ENCODE results near the gene PITPNM3. TPM values are rescaled to one million over a fixed set of nuclear protein-coding genes. Genes with fewer than 3 reads are reported as not detected.

PITPNM3 gene
- total RNA-seq, 4 donors from 2014 or later = 23.3 to 87.7 (median 47.8) TPM

DNA sequence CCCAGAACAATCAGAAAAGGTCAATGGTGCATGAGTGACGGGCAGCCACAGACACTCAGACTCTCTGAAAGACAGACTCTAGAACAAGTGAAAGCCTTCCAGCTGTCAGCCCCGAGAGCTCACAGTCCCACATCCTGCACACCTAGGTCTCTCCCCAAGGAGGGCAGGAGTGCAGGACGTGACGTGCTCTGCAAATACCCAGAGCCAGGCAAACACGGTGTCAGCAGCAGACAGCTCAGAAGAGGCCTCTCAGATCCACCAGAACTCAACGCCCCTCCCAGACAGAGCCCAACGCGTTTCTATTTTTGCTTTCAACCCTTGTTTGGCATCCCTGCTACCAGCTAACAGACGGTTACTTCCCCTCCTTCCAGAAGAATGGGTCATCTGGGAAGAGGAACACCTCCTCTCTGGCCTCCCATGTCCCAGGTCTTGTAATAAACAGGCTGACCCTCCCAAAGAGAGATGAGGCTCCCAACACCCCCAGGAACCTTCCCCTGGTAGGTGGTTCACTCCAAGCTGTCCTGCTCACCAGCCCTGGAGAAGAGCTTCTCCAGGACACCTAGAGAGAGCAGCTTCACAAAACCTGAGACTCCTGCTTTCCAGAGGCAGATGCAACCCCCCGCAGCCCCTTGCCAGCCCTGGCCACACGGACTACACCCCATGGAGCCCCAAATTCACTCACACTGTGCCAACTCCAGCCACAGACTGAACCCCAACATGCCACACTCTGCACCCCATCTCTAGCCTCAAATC is 7.6 kb downstream of the PITPNM3 start:
- Histone ChIP-seq H3K4me3 (no peak overlapping the region), H3K27ac (peak overlapping the region; percentile 80 to 94 (median 90)), H3K36me3 (no peaks in the 10 kb centered on the region), H3K9me3 (no peaks in the 10 kb centered on the region), H3K4me1 (peaks cover 3 to 97% (median 25%) of the 10 kb centered on the region in 3 donors), H3K27me3 (peaks cover 4% of the 10 kb centered on the region)
- ATAC-seq = peak; percentile 87
- 4 to 38% methylated on average over 2 to 4 of the region's 11 CpGs for WGBS, 2 donors (ENCODE audit: low coverage in 1 of 2)
- TF ChIP-seq EP300 (IDR thresholded peaks at IDR 0.05) = peak; percentile 16
- TF ChIP-seq POLR2A (IDR thresholded peaks at IDR 0.05) = no peak
- TF ChIP-seq POLR2AphosphoS5 (IDR thresholded peaks at IDR 0.05) = peak; percentile 8
- TF ChIP-seq, protein P1, sequence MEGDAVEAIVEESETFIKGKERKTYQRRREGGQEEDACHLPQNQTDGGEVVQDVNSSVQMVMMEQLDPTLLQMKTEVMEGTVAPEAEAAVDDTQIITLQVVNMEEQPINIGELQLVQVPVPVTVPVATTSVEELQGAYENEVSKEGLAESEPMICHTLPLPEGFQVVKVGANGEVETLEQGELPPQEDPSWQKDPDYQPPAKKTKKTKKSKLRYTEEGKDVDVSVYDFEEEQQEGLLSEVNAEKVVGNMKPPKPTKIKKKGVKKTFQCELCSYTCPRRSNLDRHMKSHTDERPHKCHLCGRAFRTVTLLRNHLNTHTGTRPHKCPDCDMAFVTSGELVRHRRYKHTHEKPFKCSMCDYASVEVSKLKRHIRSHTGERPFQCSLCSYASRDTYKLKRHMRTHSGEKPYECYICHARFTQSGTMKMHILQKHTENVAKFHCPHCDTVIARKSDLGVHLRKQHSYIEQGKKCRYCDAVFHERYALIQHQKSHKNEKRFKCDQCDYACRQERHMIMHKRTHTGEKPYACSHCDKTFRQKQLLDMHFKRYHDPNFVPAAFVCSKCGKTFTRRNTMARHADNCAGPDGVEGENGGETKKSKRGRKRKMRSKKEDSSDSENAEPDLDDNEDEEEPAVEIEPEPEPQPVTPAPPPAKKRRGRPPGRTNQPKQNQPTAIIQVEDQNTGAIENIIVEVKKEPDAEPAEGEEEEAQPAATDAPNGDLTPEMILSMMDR (IDR thresholded peaks at IDR 0.05) = no peak

- peaks cover 3 to 92% (median 22%) of the 10 kb centered on the region in 3 donors for H3K4me1 ChIP-seq
- WGBS, 2 donors (ENCODE audit: low coverage in 1 of 2) = 20 to 60% methylated on average over 2 to 5 of the region's 5 CpGs
- ATAC-seq = no peak
These were observed 8.3 kb downstream of the PITPNM3 start for GRCh38 chr17:6548034-6548433.

DNA sequence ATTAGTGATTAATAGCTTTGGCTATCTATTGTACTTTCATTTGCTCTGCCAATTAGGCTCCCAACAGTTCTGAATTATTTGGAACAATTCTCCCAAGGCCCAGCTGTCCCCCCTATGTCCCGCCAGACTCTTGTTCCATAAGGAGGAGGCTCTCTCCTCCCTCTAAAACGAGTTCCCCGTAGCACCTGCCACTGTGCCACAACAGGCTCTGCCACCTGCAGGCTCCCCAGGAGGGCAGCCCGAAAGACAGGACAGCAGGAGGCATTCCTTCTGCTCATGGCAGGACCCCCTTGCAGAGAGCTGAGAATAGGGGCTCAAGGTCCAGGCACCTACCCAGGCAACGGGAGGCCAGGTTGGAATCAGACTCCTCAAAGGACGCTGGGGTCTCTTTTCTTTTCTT is 9.0 kb downstream of the PITPNM3 start:
- 88 to 90% methylated on average over 2 to 5 of the region's 6 CpGs for WGBS, 2 donors (ENCODE audit: low coverage in 1 of 2)

More at GRCh38 chr17:6548034-6548433, 8.3 kb downstream of the PITPNM3 start:
- H3K9me3 ChIP-seq = no peaks in the 10 kb centered on the region
- TF ChIP-seq, protein P1 (IDR thresholded peaks at IDR 0.05) = no peak
- no peak for TF ChIP-seq EP300 (IDR thresholded peaks at IDR 0.05)
- TF ChIP-seq POLR2AphosphoS5 (IDR thresholded peaks at IDR 0.05) = no peak
- TF ChIP-seq POLR2A (IDR thresholded peaks at IDR 0.05) = no peak
- peaks cover under 1% of the 10 kb centered on the region for H3K27me3 ChIP-seq
- H3K36me3 ChIP-seq = no peaks in the 10 kb centered on the region
- H3K4me3 ChIP-seq = no peak overlapping the region
- H3K27ac ChIP-seq = peak overlapping the region; percentile 80 to 94 (median 90)

GRCh38 chr17:6546069-6546718 is 10.2 kb downstream of the PITPNM3 start:
- Histone ChIP-seq H3K36me3 (no peaks in the 10 kb centered on the region), H3K9me3 (no peaks in the 10 kb centered on the region), H3K27me3 (no peaks in the 10 kb centered on the region), H3K4me1 (peaks cover 3 to 73% (median 14%) of the 10 kb centered on the region in 3 donors), H3K4me3 (no peak overlapping the region), H3K27ac (peak overlapping the region in 3 of 4 donors; percentile 43 to 91 (median 89))
- no peak for TF ChIP-seq EP300 (IDR thresholded peaks at IDR 0.05)
- TF ChIP-seq, protein P1 (IDR thresholded peaks at IDR 0.05) = no peak
- 40 to 85% methylated on average over 1 to 5 of the region's 10 CpGs for WGBS, 2 donors (ENCODE audit: low coverage in 1 of 2)
- no peak for ATAC-seq

More for the DNA sequence above, 9.0 kb downstream of the PITPNM3 start:
- TF ChIP-seq POLR2A (IDR thresholded peaks at IDR 0.05) = no peak
- no peak for TF ChIP-seq POLR2AphosphoS5 (IDR thresholded peaks at IDR 0.05)
- no peak for TF ChIP-seq EP300 (IDR thresholded peaks at IDR 0.05)
- TF ChIP-seq, protein P1 (IDR thresholded peaks at IDR 0.05) = no peak
- peak overlapping the region in 3 of 4 donors; percentile 33 to 91 (median 89) for H3K27ac ChIP-seq
- H3K9me3 ChIP-seq = no peaks in the 10 kb centered on the region
- no peaks in the 10 kb centered on the region for H3K27me3 ChIP-seq
- no peak for ATAC-seq
- H3K4me3 ChIP-seq = no peak overlapping the region
- no peaks in the 10 kb centered on the region for H3K36me3 ChIP-seq
- peaks cover 3 to 85% (median 20%) of the 10 kb centered on the region in 3 donors for H3K4me1 ChIP-seq

Measured in gastroesophageal sphincter (tissue), 4 donors.